Panc1 (cell line): ENCODE measurements around the gene FBXO3. TPM values are rescaled to one million over a fixed set of nuclear protein-coding genes. Genes with fewer than 3 reads are reported as not detected.

Experiments used
- ATAC-seq: fragments of 200-7000 bp; cut with Tn5 transposase; 2 replicates; pipeline ENCODE4 v1.9.1; 2020; ENCODE audit warnings: mild to moderate bottlenecking, moderate library complexity
- BruUV-seq: library from RNA; stranded (reverse); fragments of 400-500 nt; replicated peaks from 2 replicates; lab custom pipeline; 2021; lab: Mats Ljungman, UMichigan
- CTCF ChIA-PET: fragments of 300-600 bp; sonication (Branson Sonifier 250); formaldehyde crosslinking; loops from one replicate; lab custom pipeline; 2022; ENCODE audit warnings: antibody characterized with exemption; lab: Charles Lee
- POLR2A ChIA-PET: fragments of 300-600 bp; sonication (Branson Sonifier 250); formaldehyde crosslinking; loops from one replicate; lab custom pipeline; 2022; ENCODE audit warnings: antibody characterized with exemption; lab: Charles Lee
- DNase-seq: peaks from one replicate; pipeline ENCODE4 v3.0.0-alpha.2; 2010; ENCODE audit warnings: low read depth, low spot score
- H3K27ac ChIP-seq: 2 replicates; pipeline ENCODE4 v1.5.1; 2011; ENCODE audit warnings: mild to moderate bottlenecking, low read length, inconsistent platforms
- H3K27me3 ChIP-seq: fragments of 200-500 bp; sonication (Bioruptor generic); 2 replicates; pipeline ENCODE4 v1.6.0; 2014; ENCODE audit warnings: low read length, inconsistent platforms; ENCODE audit not compliant: control insufficient read depth, insufficient read depth
- H3K36me3 ChIP-seq: fragments of 200-500 bp; sonication (Bioruptor generic); 2 replicates; pipeline ENCODE4 v1.5.1; 2014; ENCODE audit warnings: inconsistent platforms, mild to moderate bottlenecking, low read length, moderate library complexity; ENCODE audit not compliant: control insufficient read depth, insufficient read depth
- H3K4me1 ChIP-seq: 2 replicates; pipeline ENCODE4 v1.5.1; 2011; ENCODE audit warnings: inconsistent platforms, mild to moderate bottlenecking, low read length, moderate library complexity; ENCODE audit not compliant: control insufficient read depth, insufficient read depth
- H3K4me3 ChIP-seq, 2 experiments: 2 replicates each; pipeline ENCODE4 v1.5.1; 2011 to 2012; ENCODE audit warnings: low read depth in 2 of 2, low read length in 2 of 2, mild to moderate bottlenecking in 2 of 2, inconsistent platforms in 1 of 2, moderate library complexity in 1 of 2
- H3K9me3 ChIP-seq: fragments of 200-500 bp; sonication (Bioruptor generic); 2 replicates; pipeline ENCODE4 v1.5.1; 2014; ENCODE audit warnings: low read depth, mild to moderate bottlenecking, inconsistent platforms, low read length, moderate library complexity; ENCODE audit not compliant: control insufficient read depth, insufficient read depth
- CTCF ChIP-seq: fragments of 450-650 bp; IDR thresholded peaks from 2 replicates; pipeline ENCODE4 v1.5.1; 2017; ENCODE audit warnings: mild to moderate bottlenecking
- POLR2AphosphoS5 ChIP-seq: IDR thresholded peaks from 2 replicates; pipeline ENCODE4 v1.6.1; 2012; ENCODE audit warnings: mild to moderate bottlenecking, low read depth, low read length, moderate library complexity
- SIN3A ChIP-seq: IDR thresholded peaks from 2 replicates; pipeline ENCODE4 v1.6.1; 2012; ENCODE audit warnings: low read depth, mild to moderate bottlenecking, low read length, moderate library complexity, borderline replicate concordance; ENCODE audit not compliant: insufficient read depth
- TCF7L2 ChIP-seq: IDR thresholded peaks from 2 replicates; pipeline ENCODE4 v1.6.1; 2011; ENCODE audit warnings: mild to moderate bottlenecking, low read depth, low read length, inconsistent platforms
- in situ Hi-C: cut with HindIII; loops from 2 replicates; pipeline ENCODE4 v1.10.0; 2016; ENCODE audit warnings: low sequenced_read_pairs, low pct_unique_long_range_greater_than_20kb
- intact Hi-C: fragments of 100-400 bp; cut with micrococcal nuclease; formaldehyde crosslinking; loops from one replicate; pipeline ENCODE4 v1.10.0; 2022; ENCODE audit not compliant: unreplicated experiment
- total RNA-seq: library from RNA; stranded (reverse); gene quantifications from one replicate; pipeline ENCODE4 v1.2.1, GENCODE V29; 2021; ENCODE audit not compliant: unreplicated experiment
- TF ChIP-seq, protein P1 (sequence below), 2 experiments: IDR thresholded peaks; 2 replicates each; pipeline ENCODE4 v1.6.1; 2011 to 2012; ENCODE audit warnings: low read depth in 2 of 2, control low read depth in 1 of 2, low read length in 1 of 2, mild to moderate bottlenecking in 1 of 2, moderate library complexity in 1 of 2; ENCODE audit not compliant: insufficient read depth in 1 of 2

The FBXO3 gene
- total RNA-seq, 1 experiment from 2014 or later: 22.3 TPM

DNA sequence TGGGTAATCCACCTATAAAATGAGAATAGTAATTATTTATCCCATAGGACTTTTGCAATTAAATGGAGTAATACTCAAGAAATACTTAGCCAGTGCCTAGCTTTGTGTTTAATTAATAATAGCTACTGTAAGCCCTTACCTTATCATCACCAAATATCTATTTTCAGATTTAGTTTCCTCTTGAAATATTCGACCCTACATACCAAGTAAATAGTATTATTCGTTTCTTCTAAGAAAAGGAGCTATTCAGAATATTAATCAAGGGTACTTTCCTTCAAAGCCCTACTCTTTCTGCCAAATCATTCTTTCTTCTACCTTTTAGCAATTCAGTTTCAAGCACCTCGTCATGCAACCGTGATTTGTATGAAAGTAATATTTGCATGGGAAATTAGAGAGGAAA is 6.7 kb downstream of the FBXO3 start:
- intact Hi-C loops (no loop called here), in situ Hi-C loops (no loop called here)
- POLR2A ChIA-PET: no interaction called here
- BruUV-seq: no TSS peak
- ATAC-seq (no peak), DNase-seq (no peak)
- Histone ChIP-seq H3K4me3 (no peak overlapping the region), H3K27me3 (no peaks in the 10 kb centered on the region), H3K27ac (no peak overlapping the region), H3K4me1 (peaks cover 2% of the 10 kb centered on the region; the same call in 1 of the 2 replicates), H3K9me3 (no peaks in the 10 kb centered on the region), H3K36me3 (peaks cover 13% of the 10 kb centered on the region; the same call in 1 of the 2 replicates)
- CTCF ChIA-PET: no interaction called here
- TF ChIP-seq, protein P1, sequence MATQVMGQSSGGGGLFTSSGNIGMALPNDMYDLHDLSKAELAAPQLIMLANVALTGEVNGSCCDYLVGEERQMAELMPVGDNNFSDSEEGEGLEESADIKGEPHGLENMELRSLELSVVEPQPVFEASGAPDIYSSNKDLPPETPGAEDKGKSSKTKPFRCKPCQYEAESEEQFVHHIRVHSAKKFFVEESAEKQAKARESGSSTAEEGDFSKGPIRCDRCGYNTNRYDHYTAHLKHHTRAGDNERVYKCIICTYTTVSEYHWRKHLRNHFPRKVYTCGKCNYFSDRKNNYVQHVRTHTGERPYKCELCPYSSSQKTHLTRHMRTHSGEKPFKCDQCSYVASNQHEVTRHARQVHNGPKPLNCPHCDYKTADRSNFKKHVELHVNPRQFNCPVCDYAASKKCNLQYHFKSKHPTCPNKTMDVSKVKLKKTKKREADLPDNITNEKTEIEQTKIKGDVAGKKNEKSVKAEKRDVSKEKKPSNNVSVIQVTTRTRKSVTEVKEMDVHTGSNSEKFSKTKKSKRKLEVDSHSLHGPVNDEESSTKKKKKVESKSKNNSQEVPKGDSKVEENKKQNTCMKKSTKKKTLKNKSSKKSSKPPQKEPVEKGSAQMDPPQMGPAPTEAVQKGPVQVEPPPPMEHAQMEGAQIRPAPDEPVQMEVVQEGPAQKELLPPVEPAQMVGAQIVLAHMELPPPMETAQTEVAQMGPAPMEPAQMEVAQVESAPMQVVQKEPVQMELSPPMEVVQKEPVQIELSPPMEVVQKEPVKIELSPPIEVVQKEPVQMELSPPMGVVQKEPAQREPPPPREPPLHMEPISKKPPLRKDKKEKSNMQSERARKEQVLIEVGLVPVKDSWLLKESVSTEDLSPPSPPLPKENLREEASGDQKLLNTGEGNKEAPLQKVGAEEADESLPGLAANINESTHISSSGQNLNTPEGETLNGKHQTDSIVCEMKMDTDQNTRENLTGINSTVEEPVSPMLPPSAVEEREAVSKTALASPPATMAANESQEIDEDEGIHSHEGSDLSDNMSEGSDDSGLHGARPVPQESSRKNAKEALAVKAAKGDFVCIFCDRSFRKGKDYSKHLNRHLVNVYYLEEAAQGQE (IDR thresholded peaks at IDR 0.05; ENCODE audit: insufficient read depth in 1 of 2, low read depth in 2 of 2, low read length in 1 of 2): no peak
- TF ChIP-seq POLR2AphosphoS5 (no peak), TCF7L2 (no peak), CTCF (no peak), SIN3A (no peak)

DNA sequence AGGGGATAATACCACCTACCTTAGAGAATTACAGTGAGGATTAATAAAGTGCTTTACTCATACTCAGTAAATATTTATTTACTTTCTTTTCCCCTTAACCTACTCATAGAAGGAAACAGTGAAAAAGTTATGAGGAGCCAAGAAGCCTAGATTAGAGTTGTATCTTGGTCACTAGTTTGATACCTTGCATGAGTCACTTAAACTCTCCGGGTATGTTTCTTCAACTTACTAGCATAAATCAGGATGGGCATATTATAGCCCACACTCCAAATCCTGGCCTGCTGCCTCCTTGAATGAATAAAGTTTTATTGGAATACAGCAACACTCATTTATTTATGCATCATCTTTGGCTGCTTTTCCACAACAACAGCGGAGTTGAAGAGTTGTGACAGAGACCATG is 8.2 kb downstream of the FBXO3 start:
- no peak for ATAC-seq
- Histone ChIP-seq H3K9me3 (no peaks in the 10 kb centered on the region), H3K27ac (no peak overlapping the region), H3K27me3 (no peaks in the 10 kb centered on the region), H3K4me1 (no peaks in the 10 kb centered on the region), H3K36me3 (peaks cover 13% of the 10 kb centered on the region; the same call in 1 of the 2 replicates), H3K4me3 (no peak overlapping the region)
- BruUV-seq: no TSS peak
- no peak for DNase-seq
- no peak for TF ChIP-seq SIN3A
- no peak for TF ChIP-seq POLR2AphosphoS5
- no peak for TF ChIP-seq TCF7L2
- TF ChIP-seq, protein P1 (IDR thresholded peaks at IDR 0.05; ENCODE audit: insufficient read depth in 1 of 2, low read depth in 2 of 2, low read length in 1 of 2): no peak
- no peak for TF ChIP-seq CTCF
- ChIA-PET CTCF (no interaction called here), POLR2A (no interaction called here)
- in situ Hi-C loops (no loop called here), intact Hi-C loops (no loop called here)
